ENCODE data around the gene INO80.
"Not testable (repeated sequence)": the region's sequence is repeated elsewhere in the genome, so short reads cannot be mapped to it uniquely, and the experiment has no call there.

The INO80 gene

GRCh38 chr15:40960925-40961324 lies 155.2 kb downstream of the INO80 start:
- no peak for DNase-seq

DNA sequence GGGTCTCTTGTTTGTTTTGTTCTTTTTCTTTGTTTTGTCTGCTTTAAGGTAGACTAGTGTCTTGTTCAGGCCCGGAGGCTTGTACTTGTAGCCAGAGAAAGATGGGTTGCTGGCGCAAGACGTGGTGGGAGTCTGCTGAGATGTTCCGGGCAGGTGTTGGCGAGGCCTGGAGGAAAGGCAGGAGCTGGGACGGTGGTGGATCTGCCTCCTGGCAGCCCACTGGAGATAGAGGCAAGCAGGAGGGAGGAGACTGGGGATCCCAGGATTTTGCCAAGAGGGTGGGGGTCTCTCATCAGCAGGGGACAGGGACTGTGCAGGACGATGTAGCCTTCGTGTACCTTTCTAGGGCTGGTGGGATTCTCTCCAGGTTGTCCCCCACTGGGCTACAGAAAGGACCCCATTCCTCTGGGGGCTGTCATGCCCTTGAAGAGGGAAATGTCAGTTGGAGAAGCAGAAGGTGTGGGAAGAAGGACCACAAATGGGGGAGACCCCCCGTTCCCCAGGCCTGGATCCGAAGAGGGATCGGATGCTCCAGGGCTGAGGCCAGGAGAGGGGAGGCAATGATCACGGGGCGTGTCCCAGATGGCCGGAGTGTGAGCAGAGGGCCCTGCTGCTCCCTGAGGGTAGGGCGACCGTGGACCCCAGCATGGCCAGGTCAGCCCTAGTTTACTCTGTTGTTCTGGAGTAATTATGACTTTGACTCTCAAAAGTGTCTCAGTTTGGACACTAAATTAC lies 155.8 kb downstream of the INO80 start:
- no peak for DNase-seq

- no peak for DNase-seq
Measured at GRCh38 chr15:40959331-40960141, 156.5 kb downstream of the INO80 start.

- DNase-seq = no peak
Measured at GRCh38 chr15:40958723-40959122, 157.4 kb downstream of the INO80 start.

DNA sequence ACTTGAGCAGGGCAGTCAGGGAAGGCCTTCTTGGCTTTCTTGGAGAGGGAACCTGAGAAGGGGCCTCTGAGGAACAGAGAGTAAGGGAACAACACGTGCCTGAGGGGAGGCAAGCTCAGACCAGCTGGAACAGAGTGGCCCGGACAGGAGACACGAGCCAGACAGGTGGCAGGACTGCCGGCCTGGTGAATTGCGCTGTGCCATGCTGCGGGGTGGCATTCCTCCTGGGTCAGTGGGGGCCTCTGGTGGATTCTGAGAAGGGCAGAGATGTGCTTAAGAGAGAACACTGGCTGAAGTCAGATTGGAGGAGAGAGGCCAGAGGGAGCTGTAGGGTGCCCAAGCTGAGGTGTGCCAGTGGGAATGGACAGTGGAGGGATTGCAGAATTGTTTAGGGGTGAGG lies 157.9 kb downstream of the INO80 start:
- no peak for DNase-seq

DNA sequence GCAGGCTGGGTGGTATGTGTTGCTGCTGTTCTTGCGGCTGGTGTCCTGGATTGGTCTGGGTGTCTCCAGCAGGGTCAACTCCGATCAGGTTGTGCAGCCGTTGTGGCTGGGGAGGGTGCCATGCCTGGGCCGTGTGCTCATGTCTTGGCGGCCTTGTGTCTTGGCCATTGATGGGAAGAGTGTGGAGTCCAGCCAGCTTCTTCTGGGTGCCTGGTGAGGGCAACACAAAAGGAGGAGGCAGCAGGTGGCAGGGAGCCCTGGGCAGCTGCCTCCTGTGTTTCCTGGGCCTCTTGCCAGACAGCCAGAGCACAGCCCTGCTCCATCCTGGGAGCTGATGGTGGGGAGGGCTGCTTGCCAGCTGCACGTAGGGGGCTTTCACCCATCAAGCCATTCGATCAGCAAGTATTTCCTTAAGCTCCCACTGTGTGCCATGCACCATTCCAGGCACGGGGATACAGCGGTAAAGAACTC lies 158.5 kb downstream of the INO80 start:
- no peak for DNase-seq

DNA sequence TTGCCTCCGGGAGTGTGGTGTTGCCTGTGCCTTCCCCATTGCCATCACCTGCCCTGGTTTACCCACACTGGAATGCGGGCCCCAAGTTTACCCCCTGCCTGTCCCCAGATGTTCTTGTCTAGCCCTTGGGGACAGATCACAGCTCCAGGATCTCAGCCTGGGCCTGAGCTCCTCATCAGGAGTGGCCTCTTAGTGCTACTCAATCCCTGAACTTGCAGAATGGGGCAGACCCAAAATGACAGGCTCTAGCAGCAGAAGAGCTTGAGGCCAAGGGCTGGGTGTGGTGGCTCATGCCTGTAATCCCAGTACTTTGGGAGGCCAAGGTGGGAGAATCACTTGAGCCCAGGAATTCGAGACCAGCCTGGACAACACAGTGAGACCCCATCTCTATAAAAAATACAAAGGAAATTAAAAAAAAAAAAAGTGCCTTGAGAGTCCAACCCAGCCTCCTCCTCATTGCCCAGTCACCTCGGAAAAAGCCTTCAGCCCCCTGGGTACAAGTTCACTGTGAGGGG lies 159.0 kb downstream of the INO80 start:
- no peak for DNase-seq

DNA sequence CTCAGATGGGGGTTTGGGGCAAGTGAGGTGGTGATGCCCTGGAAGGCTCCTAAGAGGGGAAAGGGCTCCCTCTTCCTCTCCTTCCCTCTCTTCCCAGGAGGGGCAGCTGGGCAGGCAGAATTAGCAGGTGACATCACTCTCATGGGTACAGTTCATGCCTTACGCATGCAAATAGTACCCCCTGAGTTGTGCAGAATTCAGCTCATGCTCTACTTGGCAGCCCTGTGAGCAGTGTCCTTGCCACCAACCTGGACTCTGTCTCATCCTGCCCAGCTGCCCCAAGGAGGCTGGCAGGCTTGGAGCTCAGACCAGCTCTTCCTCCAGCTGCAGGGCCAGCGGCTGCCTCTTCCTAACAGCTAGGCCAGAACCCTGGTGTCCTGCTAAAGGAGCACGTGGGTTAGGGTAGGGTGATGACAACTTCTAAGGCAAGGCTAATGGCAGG lies 159.5 kb downstream of the INO80 start:
- DNase-seq = no peak

DNA sequence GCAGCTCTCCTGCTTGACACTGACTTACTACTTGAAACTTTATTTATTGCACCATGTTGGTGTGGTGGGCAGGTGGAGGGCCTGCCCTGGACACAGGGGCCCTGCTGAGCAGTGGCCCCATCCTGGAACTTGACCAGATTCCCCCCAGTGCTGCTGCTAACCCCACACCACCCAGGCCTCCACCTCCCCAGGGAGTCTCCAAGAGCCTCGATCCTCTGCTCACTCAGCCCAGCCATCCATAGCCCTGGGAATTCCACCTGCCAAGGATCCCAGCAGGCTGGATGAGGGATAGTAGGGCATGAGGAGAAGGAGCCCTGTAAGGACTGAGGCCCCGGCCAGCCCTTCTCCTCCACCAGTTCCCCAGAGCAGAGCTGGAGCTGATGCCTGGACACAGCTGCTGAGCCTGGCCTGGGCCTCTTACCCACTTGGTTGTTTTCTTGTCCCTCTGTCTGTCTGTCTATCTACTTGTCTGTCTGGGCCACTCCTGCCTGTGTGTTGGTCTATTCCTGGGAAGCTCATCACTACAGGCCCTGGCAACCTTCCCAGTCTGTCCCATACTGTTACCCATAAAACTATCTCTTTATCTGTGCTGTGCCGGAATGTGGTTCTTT lies 160.0 kb downstream of the INO80 start:
- no peak for DNase-seq

DNA sequence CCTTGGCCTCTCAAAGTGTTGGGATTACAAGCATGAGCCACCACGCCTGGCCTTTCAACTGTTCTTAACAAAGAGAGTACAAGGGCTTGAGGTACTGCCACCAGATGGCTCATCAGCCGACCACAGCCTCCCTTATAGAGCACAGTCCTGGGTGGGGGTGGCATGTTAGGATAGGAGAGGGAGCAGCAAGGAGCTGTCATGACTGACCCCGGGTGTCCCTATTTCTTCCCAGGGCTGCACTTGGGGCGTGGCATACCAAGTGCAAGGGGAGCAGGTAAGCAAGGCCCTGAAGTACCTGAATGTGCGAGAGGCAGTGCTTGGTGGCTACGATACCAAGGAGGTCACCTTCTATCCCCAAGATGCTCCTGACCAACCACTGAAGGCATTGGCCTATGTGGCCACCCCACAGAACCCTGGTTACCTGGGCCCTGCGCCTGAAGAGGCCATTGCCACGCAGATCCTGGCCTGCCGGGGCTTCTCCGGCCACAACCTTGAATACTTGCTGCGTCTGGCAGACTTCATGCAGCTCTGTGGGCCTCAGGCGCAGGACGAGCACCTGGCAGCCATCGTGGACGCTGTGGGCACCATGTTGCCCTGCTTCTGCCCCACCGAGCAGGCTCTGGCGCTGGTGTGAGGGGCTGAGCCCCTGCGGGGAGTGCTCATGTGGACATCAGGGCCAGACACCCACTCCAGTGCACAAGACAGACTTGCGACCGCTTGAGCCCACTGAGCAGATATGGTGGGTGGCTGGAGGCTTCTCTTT lies 160.8 kb downstream of the INO80 start:
- DNase-seq = no peak

DNA sequence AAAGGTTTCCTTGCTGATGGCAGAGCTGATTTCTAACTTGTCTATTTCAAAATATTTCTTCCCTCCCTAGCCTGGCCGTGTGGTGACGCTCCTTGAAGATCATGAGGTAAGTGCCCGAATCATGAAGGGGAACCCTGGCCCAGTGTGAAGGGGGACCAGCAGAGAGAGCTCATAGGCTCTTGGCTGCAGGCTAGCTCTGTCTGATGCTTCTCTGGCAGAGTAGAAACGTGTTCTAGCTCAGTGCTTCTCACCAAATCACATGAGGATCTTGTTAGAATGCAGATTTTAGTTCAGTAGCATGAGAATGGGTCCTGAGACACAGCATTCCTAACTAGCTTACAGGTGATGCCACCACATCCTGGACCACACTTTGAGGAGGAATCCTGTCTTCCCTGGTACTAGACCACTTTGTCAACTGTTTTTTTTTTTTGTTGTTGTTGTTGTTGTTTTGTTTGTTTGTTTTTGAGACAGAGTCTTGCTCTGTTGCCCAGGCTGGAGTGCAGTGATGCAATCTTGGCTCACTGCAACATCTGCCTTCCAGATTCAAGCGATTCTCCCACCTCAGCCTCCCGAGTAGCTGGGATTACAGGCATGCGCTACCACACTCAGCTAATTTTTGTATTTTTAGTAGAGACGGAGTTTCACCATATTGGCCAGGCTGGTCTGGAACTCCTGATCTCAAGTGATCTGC lies 161.8 kb downstream of the INO80 start:
- not testable (repeated sequence) for DNase-seq

GRCh38 chr15:40953713-40954074 lies 162.4 kb downstream of the INO80 start:
- DNase-seq = no peak

GRCh38 chr15:40952901-40953712 lies 163.0 kb downstream of the INO80 start, which contains the start of gene CHAC1:
CHAC1 (plus strand) TSS chr15:40953471; CDS start chr15:40953584, 113 bp downstream.
- peak; percentile 97 for DNase-seq

GRCh38 chr15:40952301-40952900 lies 163.7 kb downstream of the INO80 start:
- no peak for DNase-seq

- DNase-seq = no peak
Measured at GRCh38 chr15:40951764-40952163, 164.3 kb downstream of the INO80 start.

- no peak for DNase-seq
Measured at GRCh38 chr15:40949756-40950207, 166.3 kb downstream of the INO80 start.

- no peak for DNase-seq
Measured at GRCh38 chr15:40948706-40949473, 167.2 kb downstream of the INO80 start.

GRCh38 chr15:40944510-40945296 lies 171.4 kb downstream of the INO80 start:
- no peak for DNase-seq
